ENCODE results near the gene C20orf96.

DNA sequence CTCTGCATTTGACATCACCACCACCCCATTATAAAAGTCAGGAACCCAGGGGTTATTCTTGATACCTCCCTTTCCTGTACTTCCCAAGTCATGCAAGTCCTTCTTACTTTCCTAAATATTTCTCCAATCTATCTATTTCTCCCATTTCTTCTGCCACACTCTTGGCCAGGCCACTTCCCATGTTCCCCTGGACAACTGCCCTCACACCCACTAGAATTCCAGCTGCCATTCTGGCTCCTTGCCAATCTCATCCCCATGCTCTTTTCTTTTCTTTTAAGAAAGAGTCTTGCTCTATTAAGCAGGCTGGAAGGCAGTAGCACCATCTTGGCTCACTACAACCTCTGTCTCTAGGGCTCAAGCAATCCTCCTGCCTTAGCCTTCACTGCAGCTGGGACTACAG lies 17.8 kb downstream of the C20orf96 start:
- TF ChIP-seq, protein P1, sequence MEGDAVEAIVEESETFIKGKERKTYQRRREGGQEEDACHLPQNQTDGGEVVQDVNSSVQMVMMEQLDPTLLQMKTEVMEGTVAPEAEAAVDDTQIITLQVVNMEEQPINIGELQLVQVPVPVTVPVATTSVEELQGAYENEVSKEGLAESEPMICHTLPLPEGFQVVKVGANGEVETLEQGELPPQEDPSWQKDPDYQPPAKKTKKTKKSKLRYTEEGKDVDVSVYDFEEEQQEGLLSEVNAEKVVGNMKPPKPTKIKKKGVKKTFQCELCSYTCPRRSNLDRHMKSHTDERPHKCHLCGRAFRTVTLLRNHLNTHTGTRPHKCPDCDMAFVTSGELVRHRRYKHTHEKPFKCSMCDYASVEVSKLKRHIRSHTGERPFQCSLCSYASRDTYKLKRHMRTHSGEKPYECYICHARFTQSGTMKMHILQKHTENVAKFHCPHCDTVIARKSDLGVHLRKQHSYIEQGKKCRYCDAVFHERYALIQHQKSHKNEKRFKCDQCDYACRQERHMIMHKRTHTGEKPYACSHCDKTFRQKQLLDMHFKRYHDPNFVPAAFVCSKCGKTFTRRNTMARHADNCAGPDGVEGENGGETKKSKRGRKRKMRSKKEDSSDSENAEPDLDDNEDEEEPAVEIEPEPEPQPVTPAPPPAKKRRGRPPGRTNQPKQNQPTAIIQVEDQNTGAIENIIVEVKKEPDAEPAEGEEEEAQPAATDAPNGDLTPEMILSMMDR (IDR thresholded peaks at IDR 0.05; ENCODE audit: low read depth, low read length): no peak
- TF ChIP-seq POLR2A (IDR thresholded peaks at IDR 0.05; ENCODE audit: extremely low read depth, insufficient read length): no peak
